Activated naive CD8-positive, alpha-beta T cell treated with anti-CD3 and anti-CD28 coated beads, Interleukin-2, amount 10 ng/mL, durations not matched to agents 7 days and 5 days (primary cell): Measurements from ENCODE around the gene PSME2. TPM values are rescaled to one million over a fixed set of nuclear protein-coding genes. Genes with fewer than 3 reads are reported as not detected.

Experiments used
- ATAC-seq: fragments of 150-1000 bp; cut with Tn5 transposase; one replicate; pipeline ENCODE4 v1.10.0; 2021; ENCODE audit warnings: low read depth, moderate library complexity
- POLR2A ChIA-PET: fragments of 350-600 bp; sonication (Branson Sonifier 250); formaldehyde crosslinking; loops from one replicate; lab custom pipeline; 2021; ENCODE audit warnings: antibody characterized with exemption; lab: Charles Lee
- DNase-seq: peaks from one replicate; pipeline ENCODE4 v3.0.0; 2021
- H3K27ac Mint-ChIP-seq: one replicate; pipeline ENCODE4 v1.8.0; 2022; ENCODE audit warnings: mild to moderate bottlenecking, mixed read lengths
- H3K27me3 Mint-ChIP-seq: one replicate; pipeline ENCODE4 v1.8.0; 2022; ENCODE audit warnings: mild to moderate bottlenecking, moderate library complexity, mixed read lengths
- H3K36me3 Mint-ChIP-seq: one replicate; pipeline ENCODE4 v1.8.0; 2021; ENCODE audit warnings: mild to moderate bottlenecking, mixed read lengths
- H3K4me1 Mint-ChIP-seq: one replicate; pipeline ENCODE4 v1.8.0; 2021; ENCODE audit warnings: mixed read lengths
- H3K4me3 Mint-ChIP-seq: one replicate; pipeline ENCODE4 v1.8.0; 2022; ENCODE audit warnings: mild to moderate bottlenecking, moderate library complexity, mixed read lengths
- H3K9me3 Mint-ChIP-seq: one replicate; pipeline ENCODE4 v1.8.0; 2021; ENCODE audit warnings: mixed read lengths
- total RNA-seq, 2 experiments: library from RNA; stranded (reverse); gene quantifications; one replicate each; pipeline ENCODE4 v1.2.3, GENCODE V29; 2021

Gene PSME2
- total RNA-seq, 2 experiments from 2014 or later, result 406 to 414 TPM

DNA sequence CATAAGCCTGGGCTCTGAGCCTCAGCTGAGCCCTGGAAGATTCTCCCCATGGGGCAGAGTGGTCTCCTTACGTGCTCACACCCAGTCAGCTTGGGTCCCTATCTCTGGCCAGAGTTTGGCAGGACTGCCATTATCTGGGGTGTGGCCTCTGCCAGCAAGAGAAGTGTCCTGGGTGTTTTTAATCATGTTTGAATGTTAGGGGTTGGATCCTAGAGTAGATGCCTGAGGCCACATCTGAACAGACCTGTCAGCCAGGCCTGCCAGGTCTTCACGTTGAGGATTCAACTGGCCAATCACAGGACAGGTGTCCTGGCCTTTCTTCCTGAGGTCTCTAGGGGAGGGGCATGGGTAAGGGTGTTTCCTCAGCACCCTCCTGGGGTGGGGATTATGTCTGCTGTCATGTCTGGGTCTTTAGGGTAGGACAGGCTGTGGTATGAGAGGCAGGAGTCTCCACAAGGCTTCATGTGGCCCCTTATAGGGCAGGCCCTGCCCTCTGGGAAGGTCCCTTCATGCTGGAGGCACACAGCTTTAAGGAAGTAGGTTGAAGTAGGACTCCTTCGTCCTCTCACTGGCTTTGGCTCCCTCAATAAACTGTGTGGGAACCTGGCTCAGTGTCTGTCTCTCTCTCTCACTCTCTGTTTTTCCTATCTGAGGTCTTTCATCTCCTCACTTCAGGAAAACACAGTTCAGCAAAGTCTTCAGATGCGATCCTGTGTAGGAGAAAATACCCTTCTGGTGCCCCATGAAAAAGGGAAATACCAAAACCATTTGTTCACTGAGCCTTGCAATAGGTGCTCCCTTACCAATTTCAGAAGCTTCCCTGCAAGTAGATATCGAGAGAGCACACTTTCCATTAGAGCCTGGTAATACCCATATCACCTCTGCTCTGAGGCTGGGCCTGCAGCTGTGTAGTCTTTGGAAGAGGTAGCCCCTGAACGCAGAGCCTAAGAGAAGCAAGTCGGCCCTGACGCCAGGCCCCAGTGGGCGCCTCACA lies 22.7 kb downstream of the PSME2 start:
- Mint-ChIP-seq H3K9me3 (no peaks in the 10 kb centered on the region), H3K27ac (peak overlapping the region; percentile 19), H3K4me3 (no peak overlapping the region), H3K27me3 (no peaks in the 10 kb centered on the region), H3K4me1 (peaks cover 5% of the 10 kb centered on the region), H3K36me3 (peaks cover 22% of the 10 kb centered on the region)
- no peak for ATAC-seq
- POLR2A ChIA-PET, result interaction anchor here (5.8 to 5.9 kb wide), 2 partner anchors 9 to 12 kb away, joined by 29 to 43 read pairs; partner anchors contain the start of genes DCAF11, NRL and PSME1
- no peak for DNase-seq

DNA sequence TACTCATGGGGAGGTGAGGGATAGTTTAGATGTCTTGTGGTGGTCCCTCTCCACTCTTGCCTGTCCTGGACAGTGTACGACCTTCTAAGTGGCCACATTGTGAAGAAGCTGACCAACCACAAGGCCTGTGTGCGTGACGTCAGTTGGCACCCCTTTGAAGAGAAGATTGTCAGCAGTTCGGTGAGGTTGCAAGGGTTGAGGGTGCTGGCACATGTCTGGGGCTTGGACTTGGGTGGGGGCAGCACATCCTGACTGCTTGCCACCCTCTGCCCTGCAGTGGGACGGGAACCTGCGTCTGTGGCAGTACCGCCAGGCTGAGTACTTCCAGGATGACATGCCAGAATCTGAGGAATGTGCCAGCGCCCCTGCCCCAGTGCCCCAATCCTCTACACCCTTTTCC lies 23.5 kb downstream of the PSME2 start:
- H3K27ac Mint-ChIP-seq, result no peak overlapping the region
- DNase-seq (no peak), ATAC-seq (no peak)
- H3K4me1 Mint-ChIP-seq, result peaks cover 11% of the 10 kb centered on the region
- no peaks in the 10 kb centered on the region for H3K9me3 Mint-ChIP-seq
- POLR2A ChIA-PET, result interaction anchor here (0.9 to 5.9 kb wide), 4 partner anchors 8 to 19 kb away, joined by 3 to 43 read pairs (median 16); partner anchors contain the start of genes DCAF11, EMC9, NRL and PSME1
- H3K36me3 Mint-ChIP-seq, result peaks cover 28% of the 10 kb centered on the region
- no peak overlapping the region for H3K4me3 Mint-ChIP-seq
- no peaks in the 10 kb centered on the region for H3K27me3 Mint-ChIP-seq

DNA sequence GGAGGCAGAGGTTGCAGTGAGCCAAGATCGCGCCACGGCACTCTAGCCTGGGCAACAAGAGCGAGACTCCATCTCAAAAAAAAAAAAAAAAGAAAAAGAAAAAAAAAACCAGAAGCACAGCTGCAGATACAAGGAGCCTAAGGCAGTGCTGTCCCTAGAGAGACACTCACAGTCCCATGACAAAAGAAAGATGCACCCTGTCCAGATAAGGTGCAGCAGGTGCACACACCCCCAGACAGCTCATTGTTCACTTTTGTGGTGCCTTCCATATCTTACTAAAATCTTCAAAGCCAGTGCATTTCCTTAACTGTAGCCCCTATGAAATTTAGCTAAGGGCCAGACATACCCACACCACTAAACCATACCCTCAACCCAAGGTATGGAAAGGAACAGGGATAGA lies 24.0 kb downstream of the PSME2 start:
- POLR2A ChIA-PET, result interaction anchor here (0.9 to 5.8 kb wide), 3 partner anchors 9 to 19 kb away, joined by 3 to 29 read pairs (median 3); partner anchors contain the start of genes EMC9 and PSME1
- no peak for ATAC-seq
- Mint-ChIP-seq H3K27ac (no peak overlapping the region), H3K36me3 (peaks cover 32% of the 10 kb centered on the region), H3K4me3 (no peak overlapping the region), H3K27me3 (no peaks in the 10 kb centered on the region), H3K4me1 (peaks cover 9% of the 10 kb centered on the region), H3K9me3 (no peaks in the 10 kb centered on the region)
- DNase-seq, result no peak

DNA sequence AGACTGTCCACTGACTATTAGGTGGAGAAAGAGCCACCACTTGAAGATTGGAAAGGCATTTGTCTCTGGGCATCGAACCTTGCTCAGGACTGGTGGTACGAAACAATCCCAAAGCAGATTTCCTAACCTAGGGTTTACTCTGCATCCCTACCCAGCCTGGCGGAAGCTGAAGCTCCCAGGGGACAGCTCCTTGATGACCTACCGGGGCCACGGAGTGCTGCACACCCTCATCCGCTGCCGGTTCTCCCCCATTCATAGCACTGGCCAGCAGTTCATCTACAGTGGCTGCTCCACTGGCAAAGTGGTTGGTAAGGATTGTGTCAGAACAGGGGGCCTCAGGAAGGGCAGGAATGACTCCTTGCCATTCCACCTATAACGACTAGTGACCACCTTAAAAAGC lies 25.2 kb downstream of the PSME2 start:
- no peak for DNase-seq
- ATAC-seq, result no peak
- H3K27ac Mint-ChIP-seq, result no peak overlapping the region
- H3K4me1 Mint-ChIP-seq, result peaks cover 14% of the 10 kb centered on the region
- H3K4me3 Mint-ChIP-seq, result no peak overlapping the region
- H3K9me3 Mint-ChIP-seq, result no peaks in the 10 kb centered on the region
- POLR2A ChIA-PET, result interaction anchor here (5.8 to 8.3 kb wide), 2 partner anchors 15 to 17 kb away, joined by 29 to 176 read pairs; partner anchors contain the start of genes EMC9 and PSME1
- H3K36me3 Mint-ChIP-seq, result peaks cover 39% of the 10 kb centered on the region
- no peaks in the 10 kb centered on the region for H3K27me3 Mint-ChIP-seq

DNA sequence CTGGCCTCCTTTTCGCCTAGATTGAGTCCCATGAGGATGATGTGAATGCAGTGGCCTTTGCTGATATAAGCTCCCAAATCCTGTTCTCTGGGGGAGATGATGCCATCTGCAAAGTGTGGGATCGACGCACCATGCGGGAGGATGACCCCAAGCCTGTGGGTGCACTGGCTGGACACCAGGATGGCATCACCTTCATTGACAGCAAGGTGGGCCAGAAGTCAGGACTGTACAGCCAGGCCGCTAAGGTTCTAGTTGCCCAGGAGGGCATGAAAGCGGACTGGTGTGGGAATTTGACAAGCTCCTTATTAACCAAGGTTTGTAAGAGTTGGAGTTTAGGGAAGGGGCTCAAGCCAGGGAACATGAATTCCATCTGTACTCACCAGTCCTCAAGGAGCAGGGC lies 26.7 kb downstream of the PSME2 start:
- H3K27me3 Mint-ChIP-seq, result no peaks in the 10 kb centered on the region
- DNase-seq (no peak), ATAC-seq (no peak)
- peaks cover 45% of the 10 kb centered on the region for H3K36me3 Mint-ChIP-seq
- H3K4me3 Mint-ChIP-seq, result no peak overlapping the region
- H3K9me3 Mint-ChIP-seq, result no peaks in the 10 kb centered on the region
- peaks cover 19% of the 10 kb centered on the region for H3K4me1 Mint-ChIP-seq
- POLR2A ChIA-PET, result interaction anchor here (0.9 to 8.3 kb wide), 2 partner anchors 18 to 111 kb away, joined by 4 to 176 read pairs; partner anchors contain the start of genes EMC9 and PSME1
- H3K27ac Mint-ChIP-seq, result no peak overlapping the region

DNA sequence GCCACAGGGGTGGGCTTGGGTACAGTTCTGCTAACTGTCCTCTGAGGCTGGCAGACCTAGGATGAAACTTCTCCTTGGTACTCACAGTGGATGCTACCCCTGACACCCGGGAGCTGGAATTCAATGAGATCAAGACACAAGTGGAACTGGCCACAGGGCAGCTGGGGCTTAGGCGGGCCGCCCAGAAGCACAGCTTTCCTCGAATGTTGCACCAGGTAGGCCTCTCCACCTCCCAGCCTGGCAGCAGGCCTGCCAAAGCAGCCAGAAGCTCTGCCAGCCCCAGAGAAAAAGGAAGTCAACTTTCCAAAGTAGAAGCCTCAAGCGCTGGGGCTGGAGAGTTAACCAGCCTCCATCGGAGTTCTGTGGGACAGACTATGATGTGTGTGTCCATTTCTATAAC lies 29.2 kb downstream of the PSME2 start:
- Mint-ChIP-seq H3K4me3 (no peak overlapping the region), H3K27ac (no peak overlapping the region), H3K9me3 (no peaks in the 10 kb centered on the region), H3K36me3 (peaks cover 32% of the 10 kb centered on the region), H3K27me3 (no peaks in the 10 kb centered on the region), H3K4me1 (peaks cover 19% of the 10 kb centered on the region)
- DNase-seq, result no peak
- ATAC-seq, result no peak
- POLR2A ChIA-PET, result interaction anchor here (0.8 to 8.3 kb wide), 6 partner anchors 8 to 44 kb away, joined by 3 to 176 read pairs (median 77); partner anchors contain the start of genes EMC9, FITM1, IRF9 and PCK2

DNA sequence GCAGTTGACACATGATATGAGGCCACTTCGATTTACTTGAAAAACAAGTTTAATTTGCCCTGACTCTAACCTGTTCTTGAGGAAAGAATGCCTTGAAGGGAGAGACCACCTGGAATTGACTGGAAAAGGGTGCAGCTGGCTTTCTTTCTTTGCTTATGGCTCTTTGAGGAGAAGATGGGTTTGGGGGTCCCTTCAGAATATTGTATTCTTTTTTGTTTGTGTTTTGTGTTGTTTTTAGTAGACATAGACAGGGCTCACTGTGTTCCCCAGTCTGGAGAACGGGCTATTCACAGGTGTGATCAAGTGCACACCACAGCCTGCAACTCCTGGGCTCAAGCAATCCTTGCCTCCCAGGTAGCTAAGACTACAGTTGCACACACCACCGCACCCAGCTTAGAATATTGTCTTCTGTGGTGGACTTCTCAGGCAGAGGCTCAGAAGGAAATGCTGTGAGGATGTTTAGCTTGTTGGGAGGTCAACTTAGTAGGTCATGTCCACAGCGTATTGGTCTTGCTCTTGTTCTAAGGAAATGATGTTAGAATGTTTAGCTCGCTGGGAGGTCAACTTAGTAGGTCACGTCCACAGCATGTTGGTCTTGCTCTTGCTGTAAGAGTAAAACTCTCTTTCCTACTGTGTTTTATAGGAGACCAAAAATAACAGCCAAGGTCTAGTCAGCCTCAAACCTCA lies 30.1 kb downstream of the PSME2 start:
- peak overlapping the region; percentile 99 for H3K27ac Mint-ChIP-seq
- peaks cover 19% of the 10 kb centered on the region for H3K4me1 Mint-ChIP-seq
- DNase-seq, result no peak
- H3K27me3 Mint-ChIP-seq, result no peaks in the 10 kb centered on the region
- no peaks in the 10 kb centered on the region for H3K9me3 Mint-ChIP-seq
- H3K36me3 Mint-ChIP-seq, result peaks cover 30% of the 10 kb centered on the region
- peak overlapping the region; percentile 99 for H3K4me3 Mint-ChIP-seq
- ATAC-seq, result no peak
- POLR2A ChIA-PET, result interaction anchor here (0.6 to 8.3 kb wide), 9 partner anchors 9 to 244 kb away, joined by 3 to 176 read pairs (median 51); partner anchors contain the start of genes EMC9, FITM1, IRF9 and PCK2

DNA sequence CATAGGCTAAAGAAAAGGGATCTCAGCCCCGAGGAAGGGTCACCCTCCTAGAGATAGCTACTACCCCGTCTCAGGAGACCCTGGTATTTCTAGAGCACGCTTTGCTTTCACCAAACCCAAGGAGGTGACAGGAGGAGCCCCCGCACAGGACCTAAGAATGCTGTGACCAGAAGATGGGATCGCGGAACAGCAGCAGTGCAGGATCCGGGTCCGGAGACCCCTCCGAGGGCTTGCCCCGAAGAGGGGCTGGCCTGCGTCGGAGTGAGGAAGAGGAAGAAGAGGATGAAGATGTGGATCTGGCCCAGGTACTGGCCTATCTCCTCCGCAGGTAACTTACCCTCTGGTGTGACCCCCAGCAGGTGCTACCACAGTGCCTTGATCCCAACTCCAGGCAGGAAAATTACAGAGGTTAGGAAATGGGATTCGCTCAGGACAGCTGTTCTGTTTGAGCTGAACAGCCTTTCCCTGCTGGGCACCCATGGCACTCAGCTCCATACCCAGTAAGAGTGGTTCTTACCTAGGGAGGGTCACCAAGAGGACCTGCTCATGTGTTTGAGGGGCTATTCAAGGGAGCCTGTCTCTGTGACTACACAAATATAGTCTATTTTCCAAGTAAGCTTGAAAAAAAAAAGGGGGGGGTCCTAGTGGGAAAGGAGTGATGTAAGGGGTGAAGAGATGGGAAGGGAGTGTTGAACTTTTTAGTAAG lies 30.8 kb downstream of the PSME2 start:
- peaks cover 23% of the 10 kb centered on the region for H3K4me1 Mint-ChIP-seq
- no peaks in the 10 kb centered on the region for H3K9me3 Mint-ChIP-seq
- H3K4me3 Mint-ChIP-seq, result peak overlapping the region; percentile 99
- POLR2A ChIA-PET, result interaction anchor here (1.0 to 8.3 kb wide), 17 partner anchors 10 to 795 kb away, joined by 3 to 176 read pairs (median 10); partner anchors contain the start of genes CHMP4A, EMC9, FITM1 and IRF9
- no peaks in the 10 kb centered on the region for H3K27me3 Mint-ChIP-seq
- ATAC-seq, result no peak
- no peak for DNase-seq
- H3K36me3 Mint-ChIP-seq, result peaks cover 29% of the 10 kb centered on the region
- H3K27ac Mint-ChIP-seq, result peak overlapping the region; percentile 99

DNA sequence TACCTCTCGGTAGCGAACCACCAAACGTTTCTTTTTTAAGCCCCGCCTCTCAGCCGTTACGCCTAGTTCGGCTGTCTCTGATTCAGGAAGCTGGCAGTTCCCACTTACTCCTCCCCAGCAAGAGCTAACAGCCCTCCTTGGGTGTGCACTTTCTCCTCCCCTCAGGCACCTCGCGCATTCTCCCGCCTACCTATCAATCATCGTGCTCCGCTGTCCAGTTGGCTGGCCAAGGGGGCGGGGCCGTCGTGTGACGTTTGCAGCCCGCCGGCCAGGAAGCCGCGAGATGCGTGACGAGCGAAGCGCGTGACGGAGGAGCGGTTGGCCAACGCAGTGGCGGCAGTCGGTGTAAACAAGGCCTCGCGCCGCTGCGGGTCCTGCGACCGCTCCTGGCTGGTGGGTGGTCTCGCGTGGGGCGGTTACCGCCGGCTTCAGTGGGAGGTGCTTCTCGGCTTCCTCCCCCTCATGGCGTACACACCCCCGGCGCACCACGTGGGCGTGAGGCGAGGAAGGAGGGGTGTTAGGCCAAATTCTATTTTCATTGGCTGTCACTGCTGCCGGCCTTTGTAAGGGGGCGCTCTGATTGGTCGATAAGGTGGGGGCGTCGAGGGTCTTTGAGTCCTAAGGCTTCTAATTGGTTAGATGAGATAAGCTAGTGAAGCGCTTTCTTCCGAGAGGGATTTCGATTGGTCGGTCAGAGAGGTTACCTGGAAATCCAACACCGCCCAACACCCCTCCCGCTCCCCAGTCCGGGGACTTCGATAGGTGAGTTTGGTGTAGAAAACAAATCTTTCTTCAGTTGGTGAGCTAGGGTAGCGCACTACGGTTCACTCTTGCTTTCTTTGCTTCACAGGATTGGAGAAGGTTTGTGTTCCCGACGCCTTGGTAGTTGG lies 31.6 kb downstream of the PSME2 start, which contains the start of the genes DCAF11 and NRL:
DCAF11 (plus strand) TSS at position 246 of the 890 bp plus-strand sequence. CDS start 818 bp downstream, outside the sequence.
NRL (minus strand) TSS at position 418 of the 890 bp plus-strand sequence. CDS start 32,101 bp downstream, outside the sequence.
- peak; percentile 99 for DNase-seq
- ATAC-seq, result peak; percentile 89
- no peaks in the 10 kb centered on the region for H3K9me3 Mint-ChIP-seq
- peaks cover 29% of the 10 kb centered on the region for H3K36me3 Mint-ChIP-seq
- H3K4me1 Mint-ChIP-seq, result peaks cover 24% of the 10 kb centered on the region
- H3K4me3 Mint-ChIP-seq, result peak within 1 kb of the TSS; percentile 99
- no peaks in the 10 kb centered on the region for H3K27me3 Mint-ChIP-seq
- POLR2A ChIA-PET, result interaction anchor here (0.7 to 8.3 kb wide), 38 partner anchors 11 to 812 kb away, joined by 3 to 176 read pairs (median 6); partner anchors contain the start of genes CARMIL3, CHMP4A, DHRS1 and DHRS4L2
- H3K27ac Mint-ChIP-seq, result peak within 1 kb of the TSS; percentile 99

DNA sequence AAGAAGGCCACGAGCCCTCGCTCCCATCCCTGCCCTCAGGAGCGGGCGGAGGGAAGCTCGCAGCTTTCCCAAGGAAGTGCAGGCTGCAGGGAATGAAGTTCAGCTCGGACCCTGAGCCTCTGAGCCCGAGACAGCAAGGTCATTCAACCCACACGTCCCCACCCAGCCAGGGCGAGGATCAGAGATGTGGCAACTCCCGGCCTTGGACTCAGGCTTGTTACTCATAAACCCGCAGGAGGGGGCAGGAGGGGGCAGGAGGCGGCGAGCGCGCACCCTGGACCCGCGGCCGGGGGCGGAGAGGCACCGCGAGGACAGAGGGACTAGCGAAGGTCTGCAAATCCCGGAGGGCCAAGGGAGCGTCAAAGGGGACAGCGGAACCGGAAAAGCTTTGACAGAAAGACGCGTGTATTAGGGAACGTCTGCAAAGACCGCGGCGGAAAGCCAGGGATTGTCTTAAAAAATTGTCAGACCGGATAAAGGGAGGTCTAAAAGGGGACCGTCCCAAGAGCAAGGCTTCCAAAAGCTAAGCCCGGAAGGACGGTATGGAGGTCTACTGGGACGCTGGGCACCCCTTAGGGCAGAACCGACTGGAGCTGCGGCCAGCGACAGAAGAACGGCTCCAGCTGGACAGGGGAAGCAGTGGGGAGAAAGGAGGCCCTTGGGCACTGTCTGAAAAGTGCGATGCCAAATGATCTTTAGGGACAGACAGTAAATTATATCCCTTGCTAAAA lies 32.4 kb downstream of the PSME2 start:
- peaks cover 28% of the 10 kb centered on the region for H3K4me1 Mint-ChIP-seq
- H3K4me3 Mint-ChIP-seq, result peak overlapping the region; percentile 99
- ATAC-seq (peak; percentile 31), DNase-seq (peak; percentile 83)
- no peaks in the 10 kb centered on the region for H3K9me3 Mint-ChIP-seq
- no peaks in the 10 kb centered on the region for H3K27me3 Mint-ChIP-seq
- POLR2A ChIA-PET, result interaction anchor here (0.8 to 8.3 kb wide), 36 partner anchors 10 to 317 kb away, joined by 3 to 176 read pairs (median 6); partner anchors contain the start of genes CARMIL3, CHMP4A, DHRS1 and DHRS4L2
- peaks cover 29% of the 10 kb centered on the region for H3K36me3 Mint-ChIP-seq
- H3K27ac Mint-ChIP-seq, result peak overlapping the region; percentile 99
